ENCODE measurements around the gene TFAP2A.
A peak's percentile ranks its signal among the peaks of the same experiment; 100 is the strongest.

Gene TFAP2A

GRCh38 chr6:10434235-10434634, 19.4 kb upstream of the TFAP2A start:
- no peaks in the 10 kb centered on the region for H3K27me3 ChIP-seq (ENCODE audit: insufficient read depth, low read length, poor library complexity, severe bottlenecking)
- TF ChIP-seq CTCF (conservative IDR thresholded peaks at IDR 0.05; ENCODE audit: low read length) (no peak), EZH2phosphoT487 (IDR thresholded peaks at IDR 0.05; ENCODE audit: borderline replicate concordance) (no peak)
- no peaks in the 10 kb centered on the region for H3K36me3 ChIP-seq (ENCODE audit: insufficient read depth, low read length)
- H3K9me3 ChIP-seq (ENCODE audit: insufficient read depth, low read depth, low read length) = no peaks in the 10 kb centered on the region
- no peaks in the 10 kb centered on the region for H3K79me2 ChIP-seq (ENCODE audit: insufficient read depth, low read length)
- H2AFZ ChIP-seq (ENCODE audit: low read length) = peak overlapping the region; percentile 94
- H3K4me3 ChIP-seq (ENCODE audit: low read length, poor library complexity, severe bottlenecking) = no peak overlapping the region
- no peaks in the 10 kb centered on the region for H4K20me1 ChIP-seq (ENCODE audit: insufficient read depth, low read length, poor library complexity, severe bottlenecking)
- H3K9ac ChIP-seq (ENCODE audit: low read depth, low read length, poor library complexity, severe bottlenecking) = no peak overlapping the region
- no peaks in the 10 kb centered on the region for H3K9me2 ChIP-seq (replicated peaks; ENCODE audit: low read depth, low read length)
- no peaks in the 10 kb centered on the region for H3F3A ChIP-seq (ENCODE audit: low read depth)
- peak overlapping the region; percentile 6 for H3K4me2 ChIP-seq (ENCODE audit: low read depth, low read length, poor library complexity, severe bottlenecking)
- H3K4me1 ChIP-seq (ENCODE audit: insufficient read depth, low read length, poor library complexity, severe bottlenecking) = peaks cover 6% of the 10 kb centered on the region

GRCh38 chr6:10433322-10433721, 18.4 kb upstream of the TFAP2A start:
- Histone ChIP-seq H4K20me1 (ENCODE audit: insufficient read depth, low read length, poor library complexity, severe bottlenecking) (no peaks in the 10 kb centered on the region), H3K27me3 (ENCODE audit: insufficient read depth, low read length, poor library complexity, severe bottlenecking) (no peaks in the 10 kb centered on the region), H3K4me1 (ENCODE audit: insufficient read depth, low read length, poor library complexity, severe bottlenecking) (peaks cover 6% of the 10 kb centered on the region), H3K36me3 (ENCODE audit: insufficient read depth, low read length) (no peaks in the 10 kb centered on the region), H3K9me3 (ENCODE audit: insufficient read depth, low read depth, low read length) (no peaks in the 10 kb centered on the region), H2AFZ (ENCODE audit: low read length) (no peak overlapping the region), H3K79me2 (ENCODE audit: insufficient read depth, low read length) (no peaks in the 10 kb centered on the region), H3K9me2 (replicated peaks; ENCODE audit: low read depth, low read length) (no peaks in the 10 kb centered on the region), H3K4me3 (ENCODE audit: low read length, poor library complexity, severe bottlenecking) (no peak overlapping the region), H3K9ac (ENCODE audit: low read depth, low read length, poor library complexity, severe bottlenecking) (no peak overlapping the region), H3K4me2 (ENCODE audit: low read depth, low read length, poor library complexity, severe bottlenecking) (no peak overlapping the region), H3F3A (ENCODE audit: low read depth) (no peaks in the 10 kb centered on the region)
- TF ChIP-seq CTCF (conservative IDR thresholded peaks at IDR 0.05; ENCODE audit: low read length) (no peak), EZH2phosphoT487 (IDR thresholded peaks at IDR 0.05; ENCODE audit: borderline replicate concordance) (no peak)

- H3K9me2 ChIP-seq (replicated peaks; ENCODE audit: low read depth, low read length) = no peaks in the 10 kb centered on the region
- H3K4me1 ChIP-seq (ENCODE audit: insufficient read depth, low read length, poor library complexity, severe bottlenecking) = peaks cover 6% of the 10 kb centered on the region
- TF ChIP-seq EZH2phosphoT487 (IDR thresholded peaks at IDR 0.05; ENCODE audit: borderline replicate concordance) (no peak), CTCF (conservative IDR thresholded peaks at IDR 0.05; ENCODE audit: low read length) (no peak)
- no peak overlapping the region for H3K9ac ChIP-seq (ENCODE audit: low read depth, low read length, poor library complexity, severe bottlenecking)
- no peaks in the 10 kb centered on the region for H3K36me3 ChIP-seq (ENCODE audit: insufficient read depth, low read length)
- H3K4me3 ChIP-seq (ENCODE audit: low read length, poor library complexity, severe bottlenecking) = no peak overlapping the region
- no peaks in the 10 kb centered on the region for H4K20me1 ChIP-seq (ENCODE audit: insufficient read depth, low read length, poor library complexity, severe bottlenecking)
- H3K79me2 ChIP-seq (ENCODE audit: insufficient read depth, low read length) = no peaks in the 10 kb centered on the region
- H3K4me2 ChIP-seq (ENCODE audit: low read depth, low read length, poor library complexity, severe bottlenecking) = no peak overlapping the region
- no peaks in the 10 kb centered on the region for H3K9me3 ChIP-seq (ENCODE audit: insufficient read depth, low read depth, low read length)
- H2AFZ ChIP-seq (ENCODE audit: low read length) = no peak overlapping the region
- H3F3A ChIP-seq (ENCODE audit: low read depth) = no peaks in the 10 kb centered on the region
- H3K27me3 ChIP-seq (ENCODE audit: insufficient read depth, low read length, poor library complexity, severe bottlenecking) = no peaks in the 10 kb centered on the region
Observed at GRCh38 chr6:10431423-10432164, 16.7 kb upstream of the TFAP2A start.

Measured in Loucy (cell line).